H1 (cell line): ENCODE measurements around the gene TSPAN8. TPM values are rescaled to one million over a fixed set of nuclear protein-coding genes. Genes with fewer than 3 reads are reported as not detected.
"Not testable (repeated sequence)": the region's sequence is repeated elsewhere in the genome, so short reads cannot be mapped to it uniquely, and the experiment has no call there.

Experiments
- CTCF ChIA-PET: fragments of 300-600 bp; sonication (Branson Sonifier 250); formaldehyde crosslinking; loops from one replicate; lab custom pipeline; 2021; ENCODE audit not compliant: partially characterized antibody; lab: Charles Lee
- POLR2A ChIA-PET: fragments of 300-600 bp; sonication (Branson Sonifier 250); formaldehyde crosslinking; loops from one replicate; lab custom pipeline; 2021; ENCODE audit warnings: inconsistent platforms; ENCODE audit not compliant: partially characterized antibody; lab: Charles Lee
- DNase-seq, 2 experiments: peaks; one replicate each; pipeline versions ENCODE4 v3.0.0 to v3.0.0-alpha.2; 2010 to 2022; ENCODE audit warnings: low spot score in 2 of 2, low read depth in 1 of 2, mixed read lengths in 1 of 2
- FAIRE-seq: peaks from 2 replicates; lab custom pipeline; 2011; peaks lifted over from hg19 to GRCh38; lab: Jason Lieb, UNC
- H2AFZ ChIP-seq: 2 replicates; pipeline ENCODE4 v1.8.1; 2012; ENCODE audit warnings: low read length, inconsistent platforms
- H2AK5ac ChIP-seq: 2 replicates; pipeline ENCODE4 v1.6.1; 2013; ENCODE audit warnings: low read depth, low read length
- H2BK120ac ChIP-seq: replicated peaks from 2 replicates; pipeline ENCODE3; 2013; ENCODE audit warnings: low read depth, low read length, inconsistent platforms
- H2BK12ac ChIP-seq: 2 replicates; pipeline ENCODE4 v1.6.1; 2013; ENCODE audit warnings: low read depth, low read length
- H2BK15ac ChIP-seq: 2 replicates; pipeline ENCODE4 v1.6.1; 2013; ENCODE audit warnings: low read length
- H2BK20ac ChIP-seq: 2 replicates; pipeline ENCODE4 v1.6.1; 2013; ENCODE audit warnings: low read length
- H2BK5ac ChIP-seq: 2 replicates; pipeline ENCODE4 v1.6.1; 2013; ENCODE audit warnings: low read depth, low read length
- H3K14ac ChIP-seq: 2 replicates; pipeline ENCODE4 v1.6.1; 2013; ENCODE audit warnings: inconsistent platforms; ENCODE audit not compliant: insufficient read length
- H3K18ac ChIP-seq: 2 replicates; pipeline ENCODE4 v1.6.1; 2013; ENCODE audit warnings: low read length; ENCODE audit errors: extremely low read depth
- H3K23ac ChIP-seq: 2 replicates; pipeline ENCODE4 v1.6.1; 2013; ENCODE audit warnings: inconsistent platforms; ENCODE audit not compliant: insufficient read length
- H3K23me2 ChIP-seq: 2 replicates; pipeline ENCODE4 v1.6.1; 2013; ENCODE audit warnings: low read depth, low read length
- H3K27ac ChIP-seq: 2 replicates; pipeline ENCODE4 v1.6.1; 2011; ENCODE audit warnings: low read depth, low read length, inconsistent platforms
- H3K27me3 ChIP-seq, 4 experiments: replicated peaks in 1 of 4; 1 replicate in 1 of 4; 2 replicates in 3 of 4; pipeline versions ENCODE4 v1.6.1 to v1.8.1; 2011 to 2013; ENCODE audit warnings: low read length in 3 of 4, mild to moderate bottlenecking in 3 of 4, inconsistent platforms in 2 of 4, mixed read lengths in 2 of 4, moderate library complexity in 1 of 4; ENCODE audit not compliant: control insufficient read depth in 3 of 4, insufficient read depth in 3 of 4; ENCODE audit errors: extremely low read depth in 1 of 4
- H3K36me3 ChIP-seq, 4 experiments: 2 replicates each; pipeline versions ENCODE4 v1.6.1 to v1.8.1; 2011 to 2013; ENCODE audit warnings: mild to moderate bottlenecking in 4 of 4, low read length in 3 of 4, moderate library complexity in 2 of 4, control low read depth in 1 of 4, inconsistent platforms in 1 of 4; ENCODE audit not compliant: insufficient read depth in 4 of 4, control insufficient read depth in 2 of 4
- H3K4ac ChIP-seq: replicated peaks from 2 replicates; pipeline ENCODE3; 2013; ENCODE audit warnings: low read length, low read depth, mixed read lengths, inconsistent platforms; ENCODE audit not compliant: insufficient read length
- H3K4me1 ChIP-seq, 4 experiments: replicated peaks in 1 of 4; 1 replicate in 1 of 4; 2 replicates in 3 of 4; pipeline versions ENCODE4 v1.6.1 to v1.8.1; 2011 to 2013; ENCODE audit warnings: low read length in 3 of 4, inconsistent platforms in 2 of 4, mixed read lengths in 1 of 4; ENCODE audit not compliant: insufficient read depth in 4 of 4, control insufficient read depth in 3 of 4
- H3K4me2 ChIP-seq, 2 experiments: 2 replicates each; pipeline versions ENCODE4 v1.6.1 to v1.8.1; 2011 to 2013; ENCODE audit warnings: low read depth in 2 of 2, low read length in 2 of 2, control low read depth in 1 of 2, inconsistent platforms in 1 of 2, mild to moderate bottlenecking in 1 of 2; ENCODE audit not compliant: insufficient read depth in 1 of 2
- H3K4me3 ChIP-seq, 4 experiments: fragments of 200-600, 300-600 bp in 1 of 4; sonication (generic), shearing (Covaris generic), sonication (Bioruptor Twin) in 1 of 4; 2 replicates each; pipeline versions ENCODE4 v1.5.1 to v1.8.1; 2011 to 2016; ENCODE audit warnings: low read length in 4 of 4, low read depth in 3 of 4, control low read depth in 2 of 4, inconsistent platforms in 2 of 4, mild to moderate bottlenecking in 2 of 4, mixed read lengths in 1 of 4, moderate library complexity in 1 of 4; ENCODE audit not compliant: insufficient read depth in 2 of 4; ENCODE audit errors: extremely low read depth in 1 of 4
- H3K56ac ChIP-seq: replicated peaks from 2 replicates; pipeline ENCODE3; 2013; ENCODE audit warnings: low read depth, mild to moderate bottlenecking, mixed read lengths, low read length, inconsistent platforms; ENCODE audit not compliant: insufficient read length
- H3K79me1 ChIP-seq: 2 replicates; pipeline ENCODE4 v1.6.1; 2013; ENCODE audit warnings: low read depth, low read length, control low read depth
- H3K79me2 ChIP-seq, 2 experiments: 2 replicates each; pipeline versions ENCODE4 v1.6.1 to v1.8.1; 2012 to 2013; ENCODE audit warnings: low read length in 2 of 2, mild to moderate bottlenecking in 2 of 2, inconsistent platforms in 1 of 2; ENCODE audit not compliant: insufficient read depth in 2 of 2, control insufficient read depth in 1 of 2
- H3K9ac ChIP-seq, 4 experiments: replicated peaks in 1 of 4; 1 replicate in 1 of 4; 2 replicates in 3 of 4; pipeline versions ENCODE4 v1.6.1 to v1.8.1; 2011 to 2013; ENCODE audit warnings: low read depth in 3 of 4, low read length in 3 of 4, control low read depth in 2 of 4, mild to moderate bottlenecking in 2 of 4, moderate library complexity in 2 of 4, inconsistent platforms in 1 of 4; ENCODE audit errors: extremely low read depth in 1 of 4
- H3K9me3 ChIP-seq, 2 experiments: 2 replicates each; pipeline versions ENCODE4 v1.6.1 to v1.8.1; 2012 to 2013; ENCODE audit warnings: mild to moderate bottlenecking in 2 of 2, moderate library complexity in 2 of 2, control low read depth in 1 of 2, inconsistent platforms in 1 of 2, low read depth in 1 of 2, low read length in 1 of 2, mixed read lengths in 1 of 2; ENCODE audit not compliant: insufficient read depth in 2 of 2
- H4K20me1 ChIP-seq, 2 experiments: replicated peaks in 1 of 2; 2 replicates each; pipeline versions ENCODE3 to v1.8.1; 2011 to 2013; ENCODE audit warnings: inconsistent platforms in 2 of 2, low read length in 2 of 2, mild to moderate bottlenecking in 1 of 2; ENCODE audit not compliant: insufficient read depth in 2 of 2, control insufficient read depth in 1 of 2
- H4K5ac ChIP-seq: 2 replicates; pipeline ENCODE4 v1.6.1; 2013; ENCODE audit warnings: low read length, low read depth, mixed read lengths, inconsistent platforms; ENCODE audit not compliant: insufficient read length
- H4K8ac ChIP-seq: 2 replicates; pipeline ENCODE4 v1.8.0; 2013; ENCODE audit warnings: mild to moderate bottlenecking, moderate library complexity, low read length, inconsistent platforms; ENCODE audit not compliant: insufficient read depth; ENCODE audit errors: extremely low read depth
- H4K91ac ChIP-seq: replicated peaks from 2 replicates; pipeline ENCODE3; 2013; ENCODE audit warnings: low read length, mixed read lengths, inconsistent platforms; ENCODE audit not compliant: insufficient read length
- WGBS, 2 experiments: shearing (Covaris generic) in 1 of 2; methylation state at CpG; one replicate each; pipeline versions ENCODE4 v1.1.6 to v1.1.7; 2013 to 2015; ENCODE audit warnings: low lambda C conversion rate in 2 of 2, mixed read lengths in 2 of 2, inconsistent platforms in 1 of 2, low coverage in 1 of 2, missing lambda C conversion rate in 1 of 2; ENCODE audit not compliant: insufficient replicate concordance in 2 of 2, insufficient coverage in 1 of 2, insufficient read length in 1 of 2; ENCODE audit errors: extremely low coverage in 1 of 2, missing lambda C conversion rate in 1 of 2; 5-methylcytosine and 5-hydroxymethylcytosine counted together
- polyA plus RNA-seq, 7 experiments: library from polyadenylated mRNA; depleted of rRNA in 3 of 7; stranded (reverse) in 5 of 7; unstranded in 2 of 7; fragments of >200 nt in 5 of 7; fragments of 200-250 nt in 2 of 7; gene quantifications; 1 replicate in 5 of 7; 2 replicates in 1 of 7; 4 replicates in 1 of 7; pipeline versions ENCODE4 v1.2.1 to v1.2.3, GENCODE V29; 2011 to 2013; ENCODE audit warnings: missing spikeins in 2 of 7, mixed read lengths in 2 of 7
- total RNA-seq: library from RNA; stranded (reverse); fragmentation: NEBNext Ultra II Directional; extraction: Animal tissue kit (Norgen Biotek cat#: 25700); gene quantifications from 2 replicates; pipeline ENCODE4 v1.2.1, GENCODE V29; 2021

Gene TSPAN8
- total and polyA plus RNA-seq, 2 of the 8 experiments (the other 6 are each of a cell fraction or from before 2014, with no cell fraction given), result not detected

GRCh38 chr12:71165780-71166179 lies 8.0 kb upstream of the TSPAN8 start:
- H3K4ac ChIP-seq, DNase-seq, H2BK15ac ChIP-seq, H3K9me3 ChIP-seq, H3K9ac ChIP-seq, H2BK20ac ChIP-seq, H3K4me3 ChIP-seq, H3K79me2 ChIP-seq, H4K91ac ChIP-seq, H4K8ac ChIP-seq, H3K36me3 ChIP-seq, H3K27ac ChIP-seq, H3K23ac ChIP-seq, H3K56ac ChIP-seq, H3K14ac ChIP-seq, H3K18ac ChIP-seq, H3K4me2 ChIP-seq, H4K5ac ChIP-seq, H2AK5ac ChIP-seq, POLR2A ChIA-PET, H3K23me2 ChIP-seq, H2BK120ac ChIP-seq, H3K79me1 ChIP-seq, H3K4me1 ChIP-seq, H2BK5ac ChIP-seq, H3K27me3 ChIP-seq, H4K20me1 ChIP-seq, FAIRE-seq, H2AFZ ChIP-seq, H2BK12ac ChIP-seq: not testable (repeated sequence)
- CTCF ChIA-PET, result interaction anchor here (1.1 kb wide), 1 partner anchor 226 kb away, joined by 3 read pairs; no protein-coding TSS in a partner anchor
- 92% methylated on average over 5 of the region's 5 CpGs; no CpG with 5 or more reads in 1 of the 2 experiments for whole genome bisulfite sequencing, 2 experiments
